Stimulated activated CD4-positive, alpha-beta T cell treated with anti-CD3 and anti-CD28 coated beads, Interleukin-4, amount 100 ng/mL, for 4 hours (primary cell): Measurements from ENCODE around the gene FOXD3.

Source experiments
- DNase-seq, 2 experiments: peaks; one replicate each; pipeline ENCODE4 v3.0.0-alpha.2; 2020

Gene FOXD3

DNA sequence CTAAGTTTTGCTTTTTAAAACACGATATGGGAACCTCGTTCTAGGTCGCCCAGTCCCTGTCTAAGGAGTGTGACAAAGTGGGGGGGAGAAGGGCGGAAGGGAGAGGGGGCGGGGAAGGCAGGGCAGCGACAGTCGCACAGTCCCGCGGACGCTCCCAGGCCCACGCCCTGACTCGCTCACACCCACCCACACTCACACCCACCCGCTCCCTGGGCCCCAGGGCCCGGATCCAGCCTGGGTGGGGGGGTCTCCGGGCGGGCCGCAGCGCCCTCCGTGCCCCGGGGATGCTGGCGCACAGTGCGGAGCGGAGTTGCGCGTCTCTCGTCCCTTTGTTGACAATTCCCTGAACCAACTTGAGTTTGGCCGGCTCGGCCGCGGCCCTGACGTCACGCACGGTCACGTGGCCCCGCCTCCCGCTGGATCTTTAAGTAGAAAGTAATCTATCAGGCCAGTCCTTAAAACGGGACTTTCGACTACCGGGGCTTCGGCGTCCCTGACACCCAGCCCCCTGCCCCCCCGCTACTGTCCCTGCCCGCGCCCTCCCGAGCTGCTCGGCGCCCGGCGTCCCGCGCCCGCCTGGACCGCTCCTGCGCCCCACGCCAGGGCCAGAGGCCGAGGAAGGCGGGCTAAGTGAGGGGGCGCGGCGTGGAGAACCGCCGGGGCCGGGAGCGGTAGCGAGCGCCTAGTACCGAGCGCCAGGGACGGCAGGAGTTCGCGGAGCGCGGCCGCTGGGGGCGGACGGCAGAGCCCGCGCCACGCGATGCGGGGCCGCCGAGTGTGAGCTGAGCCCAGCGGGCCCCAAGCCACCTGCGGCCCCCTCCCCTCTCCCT lies at the start of gene FOXD3:
Gene FOXD3, plus strand, starts transcription at position 454 of the 830 bp plus-strand sequence. CDS start 492 bp downstream, outside the sequence.
- no peak for DNase-seq

DNA sequence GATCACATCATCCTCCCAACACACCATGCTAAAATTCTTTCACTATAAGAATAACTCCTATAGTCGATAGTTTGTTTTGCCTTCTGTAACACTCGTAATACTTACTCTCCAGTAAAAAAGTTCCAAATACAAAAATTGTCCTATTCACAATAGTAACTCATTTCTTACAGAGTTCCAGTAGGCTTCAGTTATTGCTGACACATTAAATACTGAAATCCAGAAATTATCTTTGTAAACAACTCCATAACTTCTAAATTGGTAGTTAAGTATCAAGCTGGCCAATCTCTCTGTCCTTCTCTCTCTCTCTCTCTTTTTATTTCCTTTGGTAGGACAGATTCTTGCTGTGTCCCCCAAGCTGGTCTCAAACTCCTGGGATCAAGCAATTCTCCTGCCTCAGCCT lies 49.6 kb upstream of the FOXD3 start:
- DNase-seq, result no peak

DNA sequence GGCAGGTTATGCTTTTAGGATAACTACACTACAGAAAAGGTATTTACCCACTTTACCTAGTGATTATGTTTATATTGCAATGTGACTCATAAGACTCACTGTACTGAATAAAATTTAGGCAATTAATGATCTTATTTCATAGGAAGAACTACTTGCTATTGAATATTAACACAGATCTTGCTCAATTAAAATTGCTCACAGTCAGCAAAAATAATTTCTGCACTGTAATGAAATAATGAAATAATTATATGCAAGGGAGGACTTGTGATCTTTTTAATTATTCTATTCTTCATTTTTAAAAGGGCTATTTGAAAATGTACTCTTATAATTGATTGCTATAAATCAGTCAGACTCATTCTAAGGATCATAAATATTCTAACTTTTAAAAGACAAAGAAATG lies 48.0 kb upstream of the FOXD3 start:
- no peak for DNase-seq

DNA sequence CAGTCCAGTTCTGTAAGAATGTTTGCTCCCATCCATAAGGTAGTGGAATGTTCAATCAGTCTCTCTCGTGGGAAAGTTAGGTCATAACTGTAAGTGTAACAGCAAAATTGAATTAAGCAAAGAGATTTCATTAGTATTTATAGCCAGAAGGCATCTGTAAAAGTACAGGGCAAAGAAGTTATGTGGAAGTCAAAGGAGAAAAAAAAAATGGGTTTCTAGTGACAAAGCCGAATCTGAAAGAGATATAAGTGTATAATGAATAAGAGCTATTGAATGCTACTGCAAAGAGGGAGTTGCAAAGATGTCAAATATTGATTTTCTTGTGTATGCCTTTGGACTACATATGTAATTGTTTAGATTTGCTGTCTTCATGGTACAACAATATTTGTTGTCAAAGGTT lies 47.4 kb upstream of the FOXD3 start:
- DNase-seq, result no peak

DNA sequence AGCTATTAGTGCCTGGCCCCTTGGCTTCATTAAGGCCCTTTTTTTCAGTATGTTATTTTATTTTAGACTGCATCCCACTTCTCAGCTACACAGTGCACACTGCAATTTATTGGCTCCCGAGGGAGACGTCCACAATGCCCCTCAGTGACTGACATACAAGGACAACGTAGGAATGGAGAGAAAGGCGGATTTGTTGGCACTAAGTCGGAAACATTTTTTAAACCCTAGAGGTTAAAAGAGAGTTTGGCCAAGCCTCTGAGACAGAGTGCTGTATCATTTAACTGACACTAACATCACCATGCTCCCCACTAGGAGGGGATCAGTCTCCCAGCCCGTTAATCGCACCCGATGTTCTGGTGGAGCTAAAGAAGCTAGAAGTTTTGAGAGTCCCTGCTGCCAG lies 45.7 kb upstream of the FOXD3 start:
- DNase-seq, result no peak

DNA sequence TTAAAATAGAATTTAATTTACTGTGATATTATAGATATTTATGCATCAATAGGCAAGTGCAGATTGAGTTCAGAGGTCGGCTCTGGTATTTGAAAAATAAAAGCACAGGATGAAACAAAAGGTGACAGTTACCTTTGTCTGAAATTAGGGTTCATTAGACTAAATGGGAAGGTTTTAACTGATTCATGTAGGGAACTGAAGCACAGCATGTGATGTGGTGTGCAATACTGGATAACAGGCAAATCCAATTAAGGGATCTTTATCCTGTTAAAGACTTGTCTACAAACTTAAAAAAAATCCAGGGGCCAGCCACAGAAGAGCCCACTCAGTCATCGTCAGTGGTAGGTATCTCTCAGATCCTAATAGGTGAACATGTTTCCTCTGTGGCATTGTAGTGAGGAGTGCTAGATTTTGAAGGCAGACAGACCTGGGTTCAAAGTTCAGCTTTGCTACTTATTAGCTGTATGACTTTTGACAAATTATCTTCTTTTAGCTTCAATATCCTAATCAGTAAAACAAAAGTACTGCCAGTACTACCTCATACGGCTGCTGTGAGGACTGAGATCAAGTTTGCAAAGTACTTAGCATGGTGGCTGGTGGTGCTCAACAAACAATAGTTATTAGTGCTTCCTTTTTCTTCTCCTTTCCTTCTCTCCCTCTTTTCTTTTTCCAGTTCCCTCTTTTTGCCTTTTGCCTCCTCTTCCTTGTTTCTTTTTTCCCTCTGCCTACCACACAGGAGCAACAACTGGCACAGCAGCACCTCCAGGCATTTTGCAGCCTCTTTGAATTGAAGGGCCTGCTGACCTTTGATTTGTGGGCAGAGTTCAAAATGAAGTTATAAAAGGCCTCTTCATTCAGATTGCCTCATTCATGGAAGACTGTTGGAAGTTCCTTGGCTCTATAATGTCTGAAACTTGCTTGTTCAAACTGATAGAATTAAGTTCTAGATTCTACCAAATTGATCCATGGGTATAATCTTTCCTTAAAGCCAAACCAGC lies 44.9 kb upstream of the FOXD3 start:
- DNase-seq, result no peak

DNA sequence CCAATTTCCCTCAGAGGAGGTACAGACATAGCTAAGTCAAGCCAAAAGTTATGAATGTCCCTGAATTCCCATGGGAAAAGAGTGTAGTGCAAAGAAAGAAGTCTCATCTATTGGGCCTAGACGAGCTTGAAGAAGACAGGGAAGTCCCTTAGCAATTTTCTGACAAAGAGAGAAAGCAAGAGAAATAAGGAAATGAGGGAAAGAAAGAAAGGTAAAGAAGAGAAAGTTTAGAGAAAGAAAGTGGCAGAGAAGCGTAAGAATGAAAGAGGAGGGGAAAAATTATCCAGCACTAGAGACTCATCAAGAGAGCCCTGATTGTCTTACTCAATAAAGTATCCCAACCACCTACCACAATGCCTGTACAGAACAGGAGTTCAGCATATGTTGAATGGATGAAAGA lies 40.6 kb upstream of the FOXD3 start:
- no peak for DNase-seq

DNA sequence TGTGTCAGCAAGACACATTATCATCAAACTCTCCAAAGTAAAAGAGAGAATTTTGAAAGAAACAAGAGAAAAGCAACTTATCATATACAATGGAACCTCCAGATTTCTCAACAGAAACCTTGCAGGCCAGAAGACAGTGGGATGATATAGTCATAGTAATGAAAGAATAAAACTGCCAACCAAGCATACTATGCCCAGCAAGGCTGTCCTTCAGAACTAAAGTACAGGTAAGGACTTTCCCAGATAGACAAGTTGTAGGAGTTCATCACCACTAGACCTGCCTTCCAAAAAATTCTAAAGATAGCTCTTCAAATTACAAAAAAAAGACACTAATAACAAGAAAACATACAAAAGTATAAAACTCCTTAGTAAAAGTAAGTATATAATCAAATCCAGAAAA lies 33.2 kb upstream of the FOXD3 start:
- DNase-seq, result no peak

DNA sequence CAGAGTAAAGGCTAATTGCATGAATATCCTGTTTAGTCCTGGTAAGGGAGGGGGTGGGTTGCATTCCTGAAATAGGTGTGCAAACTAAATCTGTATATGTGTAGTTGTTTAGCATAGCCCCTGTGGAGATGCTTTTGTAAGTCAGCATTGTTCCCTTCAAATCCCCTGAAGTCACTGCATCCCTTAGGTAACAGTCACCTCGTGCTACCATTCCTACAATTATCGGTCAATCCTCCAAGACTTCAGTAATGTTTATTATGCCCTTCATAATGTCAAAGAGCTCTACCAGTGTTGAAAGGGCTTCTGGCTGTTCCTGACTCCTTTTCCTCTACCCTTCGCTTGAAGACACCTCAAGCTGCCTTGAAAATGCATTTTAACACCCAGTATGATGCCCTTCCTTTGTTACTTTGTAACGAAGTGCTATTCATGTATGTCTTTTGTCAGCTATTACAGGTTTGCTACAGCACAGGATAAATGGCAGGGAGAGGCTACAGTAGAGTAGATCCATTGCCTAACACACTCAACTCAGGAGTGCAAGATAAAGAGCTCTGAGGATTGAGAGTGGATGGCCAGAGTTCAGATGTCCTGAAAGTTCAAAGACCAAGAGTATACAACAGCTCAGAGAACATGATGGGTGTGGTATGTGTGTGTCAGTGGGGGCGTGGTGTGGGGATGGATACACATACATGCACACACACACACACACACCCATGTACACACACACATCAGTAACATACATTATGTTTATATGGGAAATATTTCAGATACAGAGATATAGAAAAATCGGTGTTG lies 27.4 kb upstream of the FOXD3 start:
- no peak for DNase-seq

DNA sequence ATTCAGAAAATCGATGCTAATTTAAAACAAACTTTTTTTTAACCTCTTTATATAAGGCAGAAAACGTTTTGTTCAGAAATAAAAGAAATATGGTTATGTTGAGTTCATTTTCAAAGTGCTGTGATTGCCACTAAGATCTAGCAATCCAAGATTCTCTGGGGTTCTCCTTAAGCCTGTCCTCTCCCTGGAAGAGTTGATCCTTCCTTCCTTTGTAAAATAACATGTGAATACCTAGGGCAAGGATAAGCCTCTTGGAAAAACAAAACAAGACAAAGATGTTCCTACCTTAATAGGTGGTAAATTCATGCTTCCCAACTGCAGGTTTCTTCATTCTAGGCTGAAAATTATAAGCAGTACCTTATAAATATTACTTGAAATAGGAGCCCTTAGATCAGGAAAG lies 18.0 kb upstream of the FOXD3 start:
- no peak for DNase-seq

DNA sequence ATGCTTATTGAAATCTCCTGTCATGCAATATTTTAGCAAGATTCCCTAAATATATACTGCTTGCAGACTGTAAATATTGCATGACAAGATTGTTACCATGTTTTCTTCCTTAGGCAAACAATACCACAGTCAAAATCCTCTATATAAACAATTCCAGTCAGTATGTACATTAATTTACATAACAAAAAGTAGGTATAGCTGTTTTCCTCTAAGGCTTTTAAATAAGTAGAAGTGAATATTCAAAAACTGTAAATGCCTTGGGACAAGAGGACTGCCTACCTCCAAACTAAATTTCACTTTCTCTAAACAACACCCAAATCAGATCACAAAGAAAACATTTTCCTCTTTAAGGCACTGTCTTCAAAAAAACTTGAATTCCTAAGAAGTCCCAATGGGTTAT lies 17.3 kb upstream of the FOXD3 start:
- DNase-seq, result no peak

DNA sequence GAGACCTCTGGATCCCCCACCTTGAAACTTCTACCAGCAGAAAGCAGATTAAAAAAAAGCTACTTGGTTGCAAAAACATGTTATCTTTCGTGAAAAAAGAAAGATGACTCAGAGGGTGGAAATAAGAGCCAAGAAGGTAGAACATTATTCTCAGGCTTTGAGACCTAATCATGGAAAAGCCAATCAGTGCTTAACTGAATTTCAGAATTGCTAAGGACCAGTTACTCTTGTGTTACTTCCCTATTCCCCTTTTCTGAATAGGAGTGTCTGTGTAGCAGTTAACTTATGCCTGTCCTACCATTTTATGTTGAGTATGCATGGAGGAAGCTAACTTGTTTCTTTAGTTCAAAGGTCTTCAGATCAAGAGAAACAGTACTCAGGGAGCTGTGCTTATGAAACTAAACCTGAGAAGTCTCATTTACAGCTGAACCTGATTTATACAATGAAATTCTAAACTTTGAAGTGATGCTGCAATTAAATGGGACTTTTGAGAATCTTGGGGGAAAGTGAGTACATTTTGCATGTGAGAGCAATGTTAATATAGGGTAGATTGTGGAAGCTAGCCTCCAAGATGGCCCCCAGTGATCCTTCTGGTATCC lies 15.1 kb upstream of the FOXD3 start:
- no peak for DNase-seq

DNA sequence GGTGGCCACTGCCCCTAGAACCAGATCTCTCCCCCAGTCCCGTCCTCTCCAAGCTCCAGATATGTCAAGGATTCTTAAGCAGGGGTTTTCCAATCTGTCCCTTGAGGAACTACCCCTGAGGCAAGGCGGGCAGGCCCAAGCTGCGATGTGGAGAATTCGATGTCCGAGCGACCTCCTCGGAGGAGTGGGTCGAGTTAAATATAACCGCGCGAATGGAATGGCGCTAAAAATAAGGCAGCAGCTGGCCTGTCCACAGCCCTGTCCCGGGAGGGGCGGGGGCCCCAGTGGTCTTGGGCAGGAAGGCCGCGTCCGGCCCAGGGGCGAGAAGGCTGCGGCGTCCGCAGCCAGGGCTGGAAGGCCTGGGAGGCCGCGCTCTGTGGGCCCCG lies 5.8 kb upstream of the FOXD3 start:
- no peak for DNase-seq

DNA sequence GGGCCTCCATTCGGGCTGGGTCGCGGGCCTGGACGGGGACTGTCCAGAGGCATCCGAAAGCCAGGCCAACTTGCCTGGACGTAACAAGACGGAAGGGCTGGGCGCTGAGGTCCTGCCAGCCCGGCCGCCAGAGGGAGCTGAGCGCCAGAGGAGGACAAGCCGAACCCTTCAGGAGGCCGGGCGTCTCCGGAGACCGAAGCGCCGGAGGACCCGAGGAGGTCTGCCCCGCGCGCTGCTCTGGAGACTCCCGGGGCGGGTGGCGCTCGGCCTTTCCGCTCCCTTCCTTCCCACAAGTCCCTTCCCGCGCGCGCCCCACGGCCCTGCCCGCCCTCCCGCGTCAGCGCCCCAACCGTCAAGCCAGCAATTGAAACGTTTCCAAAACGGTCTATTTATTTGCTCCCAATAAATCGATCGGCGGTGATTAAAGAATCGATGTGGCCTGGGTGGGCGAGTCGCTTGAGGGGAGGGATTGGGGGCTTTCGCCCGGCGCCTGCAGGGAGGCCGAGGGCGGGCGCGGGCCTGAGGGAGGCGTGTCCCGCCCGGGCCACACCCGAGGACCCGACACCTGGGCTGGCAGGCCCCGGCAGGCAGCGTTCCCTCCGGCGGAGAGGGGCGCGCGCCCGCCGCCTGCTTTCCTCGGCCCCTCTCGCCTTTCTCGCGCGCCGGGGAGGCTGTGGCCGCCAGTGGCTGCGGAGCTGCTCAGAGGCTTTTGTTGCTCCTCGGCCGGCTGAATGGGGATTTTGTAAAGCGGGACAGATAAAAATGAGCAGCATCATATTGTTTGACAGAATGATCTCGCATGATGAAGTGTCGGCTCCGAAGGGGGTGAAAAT lies 5.2 kb upstream of the FOXD3 start:
- DNase-seq, result peak; percentile 44 to 62

DNA sequence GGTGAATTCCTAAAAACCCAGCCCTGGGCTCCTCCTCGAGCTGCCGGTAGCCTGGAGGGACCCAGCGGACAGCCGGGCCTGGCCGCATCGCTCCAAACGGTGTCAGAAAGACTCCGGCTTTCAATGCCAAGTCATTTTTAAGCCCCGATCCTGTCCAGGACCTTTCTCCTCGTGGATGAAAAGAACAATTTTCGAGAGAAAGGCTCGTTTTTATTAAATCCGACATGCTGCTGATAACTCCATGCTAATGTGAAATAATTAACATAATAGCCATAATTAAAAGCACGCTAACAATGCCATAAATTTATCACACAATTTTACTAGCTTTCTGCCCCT lies 4.6 kb upstream of the FOXD3 start:
- DNase-seq, result no peak

DNA sequence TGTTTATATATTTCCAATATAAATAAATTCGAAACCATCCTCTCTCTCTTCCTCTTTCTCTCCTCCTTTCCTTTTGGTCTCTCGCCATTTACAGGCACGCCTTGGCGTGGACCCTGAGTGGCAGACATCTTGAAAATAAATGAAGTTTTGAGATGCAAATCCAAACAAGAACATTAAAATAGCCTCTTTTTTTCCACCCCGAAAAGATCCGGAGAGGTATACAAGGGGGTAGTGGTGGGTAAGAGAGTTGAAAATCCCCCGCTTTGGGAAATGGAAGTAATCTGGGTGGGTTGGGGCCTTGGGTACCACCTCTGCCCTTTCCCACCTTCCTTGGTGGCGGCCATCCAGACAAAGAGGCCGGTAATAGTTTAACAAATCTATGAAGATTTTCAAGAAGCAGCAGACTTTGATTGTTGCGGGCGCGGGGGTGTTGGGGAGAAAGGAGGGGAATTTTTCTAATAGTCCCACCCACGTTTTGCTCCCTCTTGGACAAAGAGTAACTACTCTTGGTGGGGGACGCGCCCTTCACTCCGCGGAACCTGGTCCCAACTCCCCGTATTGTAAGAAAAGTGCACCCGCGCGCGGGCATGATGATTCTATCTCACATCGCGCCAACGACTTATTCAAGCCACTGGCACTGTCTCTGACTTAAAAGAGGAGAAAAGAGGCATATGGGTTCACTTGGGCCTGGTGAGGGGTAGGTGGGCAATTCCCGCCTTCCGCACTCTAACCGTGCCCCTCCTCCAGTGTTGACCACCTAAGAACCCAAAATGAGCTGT lies 4.0 kb upstream of the FOXD3 start:
- no peak for DNase-seq

DNA sequence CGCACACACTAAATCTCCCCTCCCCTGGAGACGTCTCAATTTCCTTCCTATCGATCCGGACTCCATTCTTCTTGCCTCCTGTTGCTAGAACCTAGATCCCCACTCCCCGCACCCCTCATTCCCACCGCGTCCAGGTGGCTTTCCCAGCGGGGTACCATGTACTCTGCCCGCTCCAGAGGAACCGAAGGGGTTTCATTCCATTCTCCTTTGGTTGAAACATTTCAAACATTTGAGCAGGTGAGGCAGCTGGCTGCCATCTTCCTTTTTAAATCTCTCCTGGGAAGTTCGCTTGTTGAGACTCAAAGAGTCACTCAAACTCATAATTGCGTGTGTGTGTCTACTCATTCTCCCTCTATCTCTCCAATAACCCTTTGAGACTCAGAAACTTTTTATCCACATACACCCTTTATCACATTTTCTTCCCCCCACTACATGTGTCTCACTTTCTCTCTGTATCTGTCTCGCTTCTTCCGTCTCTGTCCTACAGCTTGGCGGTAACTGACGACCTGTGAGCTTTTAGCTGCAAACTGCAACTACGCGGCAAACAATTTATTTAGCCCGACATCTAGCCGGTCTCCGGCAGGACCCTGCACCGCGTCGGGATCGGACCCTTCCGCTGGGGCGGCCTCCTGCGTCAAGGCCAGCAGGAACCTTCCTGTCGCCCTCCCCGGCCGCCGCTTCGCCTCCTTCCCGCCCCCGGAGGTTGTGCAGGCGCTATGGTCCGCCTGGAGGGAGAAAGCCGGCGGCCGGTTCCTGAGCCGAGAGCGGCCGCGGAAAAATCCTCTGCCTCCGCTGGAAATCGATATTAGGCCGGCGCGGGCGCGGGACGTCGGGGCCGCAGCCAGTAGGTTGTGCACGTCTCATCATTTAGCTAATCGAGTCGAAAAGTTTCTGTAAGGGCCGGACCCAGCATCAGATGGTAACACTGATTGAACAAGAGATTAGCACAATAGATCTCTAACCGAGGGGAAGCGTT lies 3.0 kb upstream of the FOXD3 start:
- DNase-seq, result no peak

DNA sequence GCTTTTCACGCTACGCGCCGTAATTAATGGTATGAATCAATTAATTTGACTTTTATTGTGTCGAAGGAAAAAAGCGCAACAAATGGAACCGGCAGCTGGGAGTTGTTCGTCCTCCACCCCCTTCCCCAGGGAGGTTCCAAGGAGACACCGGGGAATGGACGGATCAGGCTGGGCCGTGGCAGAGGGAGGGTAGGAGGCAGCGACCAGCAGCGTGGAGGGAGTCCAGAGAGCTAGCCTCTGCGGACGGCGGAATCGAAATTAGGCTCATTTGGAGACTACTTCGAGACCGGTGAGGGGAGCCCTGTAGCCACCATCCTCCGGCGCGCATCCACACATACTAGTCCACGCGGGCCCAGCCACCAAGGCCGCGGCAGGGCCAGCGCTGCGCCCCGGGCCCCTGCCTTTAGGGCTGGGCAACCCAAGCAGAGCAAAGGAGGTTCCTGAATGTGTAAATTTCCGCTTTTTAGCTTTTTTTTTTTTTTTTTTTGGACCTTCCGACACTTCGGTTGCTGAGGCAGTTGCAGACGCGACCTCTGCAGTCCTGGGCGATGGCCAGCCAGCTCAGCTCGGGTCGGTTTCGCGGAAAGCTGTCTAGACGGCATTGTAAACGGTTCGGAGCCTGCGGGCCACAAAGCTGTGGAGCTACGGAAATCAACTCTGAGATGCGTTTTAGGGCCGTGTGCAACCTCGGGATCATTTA lies 2.2 kb upstream of the FOXD3 start:
- no peak for DNase-seq
